T-helper 1 cell treated with Interleukin-12 subunit alpha and Interleukin-12 subunit beta and Interleukin-4 antibody, amounts not matched to agents 30 ng/mL and 1 ng/mL, for 36 hours (primary cell): ENCODE data around the gene SLC22A5. TPM values are rescaled to one million over a fixed set of nuclear protein-coding genes. Genes with fewer than 3 reads are reported as not detected.
"Not testable (repeated sequence)": the region's sequence is repeated elsewhere in the genome, so short reads cannot be mapped to it uniquely, and the experiment has no call there.

Experiments
- intact Hi-C: fragments of 100-400 bp; cut with micrococcal nuclease; formaldehyde crosslinking; loops from one replicate; pipeline ENCODE4 v1.15.1; 2024
- total RNA-seq: library from RNA; stranded (reverse); gene quantifications from 2 replicates; pipeline ENCODE4 v1.2.3, GENCODE V29; 2022

Gene SLC22A5
- total RNA-seq, 1 donor from 2014 or later, result 5.0 TPM

DNA sequence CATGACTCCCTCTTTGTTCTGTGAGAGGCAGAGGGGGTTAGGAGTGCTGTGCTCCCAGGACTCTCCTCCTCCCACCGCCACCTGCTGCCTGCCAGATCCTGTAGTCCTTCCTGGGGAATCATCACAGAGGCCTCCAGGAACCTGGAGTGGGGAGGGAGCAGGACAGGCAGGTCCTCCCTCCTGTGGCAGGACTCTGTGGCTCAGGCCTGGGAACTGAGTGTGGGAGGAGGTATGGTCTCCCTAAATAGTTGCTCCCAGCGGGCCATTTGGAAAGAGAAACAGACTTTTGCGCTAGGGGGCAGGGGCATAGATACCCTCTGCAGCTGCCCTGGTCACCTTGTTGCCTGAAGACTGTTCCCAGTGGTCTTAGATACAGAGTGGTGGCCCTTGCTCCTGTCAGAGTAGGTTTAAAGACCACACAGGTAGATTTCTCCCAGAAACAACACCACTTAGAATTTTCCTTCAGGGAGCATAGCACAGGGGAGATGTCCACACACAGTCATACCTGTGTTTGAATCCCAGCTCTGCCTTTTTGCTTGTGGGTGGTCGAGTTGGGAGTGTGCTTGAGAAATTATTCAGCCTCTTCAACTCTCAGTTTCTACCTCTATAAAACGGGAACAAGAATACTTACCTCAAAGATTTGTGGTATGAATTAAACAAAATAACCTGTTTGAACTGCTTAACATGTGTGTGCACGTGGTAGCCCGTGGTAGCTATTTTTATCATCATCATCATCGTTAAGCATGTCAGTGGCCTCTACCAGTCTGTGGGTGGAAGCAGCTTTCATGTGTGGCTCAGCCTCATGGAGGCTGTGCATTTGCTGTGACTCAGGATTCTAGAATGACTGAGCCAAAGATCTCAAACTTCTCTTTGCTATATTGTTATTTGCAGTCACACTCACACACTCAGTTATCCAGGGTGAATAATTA lies 55.8 kb downstream of the SLC22A5 start:
- intact Hi-C loops, result loop anchor here (1.0 to 10.0 kb wide), 6 partner anchors 41 to 1170 kb away; partner anchors contain the start of genes FNIP1 and IRF1

- intact Hi-C loops, result loop anchor here (1.0 to 10.0 kb wide), 8 partner anchors 15 to 1171 kb away; partner anchors contain the start of genes FNIP1 and IRF1
These were observed 56.5 kb downstream of the SLC22A5 start for GRCh38 chr5:132425975-132426524.

DNA sequence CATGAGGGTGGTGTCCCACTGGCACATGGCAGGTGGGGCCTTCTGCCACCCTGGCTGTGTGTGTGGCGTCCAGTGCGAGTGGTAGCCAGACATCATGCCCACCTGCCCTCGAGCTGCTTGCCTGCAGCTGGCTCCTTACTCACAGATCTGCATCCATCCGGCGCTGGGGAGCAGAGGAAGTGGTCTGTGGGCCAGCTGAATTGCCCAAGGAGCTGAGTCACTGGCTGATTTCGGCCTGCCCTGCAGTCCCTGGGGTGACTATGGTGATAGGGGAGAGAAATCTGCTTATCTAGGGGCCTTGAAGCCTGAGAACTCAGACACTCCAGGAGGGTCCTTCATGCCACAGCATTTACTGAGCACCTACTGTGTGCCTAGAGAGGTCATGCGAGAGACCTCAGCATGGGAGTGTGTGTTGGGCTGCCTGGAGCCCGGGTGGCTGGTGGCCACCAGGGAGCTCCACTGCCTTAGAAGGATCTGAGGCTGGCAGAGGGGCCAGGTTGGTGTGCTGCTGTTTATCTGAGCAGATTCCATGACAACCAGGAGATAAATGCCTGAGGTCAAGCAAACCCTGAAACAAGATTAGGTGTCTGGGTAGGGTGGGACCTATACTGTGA lies 57.1 kb downstream of the SLC22A5 start:
- intact Hi-C loops, result loop anchor here (1.0 to 10.0 kb wide), 7 partner anchors 7 to 1172 kb away; partner anchors contain the start of gene FNIP1

GRCh38 chr5:132427281-132428146 lies 58.0 kb downstream of the SLC22A5 start:
- intact Hi-C loops, result loop anchor here (1.0 to 10.0 kb wide), 7 partner anchors 8 to 1173 kb away; partner anchors contain the start of gene FNIP1

GRCh38 chr5:132428147-132428482 lies 58.6 kb downstream of the SLC22A5 start:
- intact Hi-C loops, result loop anchor here (5.0 to 10.0 kb wide), 2 partner anchors 631 to 1173 kb away; partner anchors contain the start of gene FNIP1

- intact Hi-C loops, result loop anchor here (5.0 to 10.0 kb wide), 2 partner anchors 631 to 1174 kb away; partner anchors contain the start of gene FNIP1
These were observed 59.3 kb downstream of the SLC22A5 start for GRCh38 chr5:132428484-132429462.

GRCh38 chr5:132429463-132430440 lies 60.2 kb downstream of the SLC22A5 start:
- intact Hi-C loops, result loop anchor here (5.0 to 10.0 kb wide), 2 partner anchors 632 to 1175 kb away; partner anchors contain the start of gene FNIP1

DNA sequence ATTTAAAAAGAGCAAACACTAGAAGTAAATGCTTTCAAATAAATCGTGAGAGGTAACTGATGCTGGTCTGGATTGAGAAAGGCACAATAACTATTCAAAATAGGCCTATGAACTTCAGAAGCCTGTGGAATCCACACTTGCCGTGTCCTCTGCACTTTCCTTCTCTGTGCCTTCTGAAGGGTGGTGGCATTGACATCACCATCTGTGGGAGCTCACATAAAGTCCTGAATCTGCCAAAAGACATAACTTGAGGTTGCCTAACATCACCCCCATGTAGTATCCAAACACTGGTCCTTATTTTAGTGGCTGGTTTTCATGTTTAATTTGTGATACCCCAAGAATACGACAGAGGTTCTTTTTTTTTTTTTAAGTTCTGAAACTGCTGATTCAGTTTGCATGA lies 61.2 kb downstream of the SLC22A5 start:
- intact Hi-C loops, result no loop called here

DNA sequence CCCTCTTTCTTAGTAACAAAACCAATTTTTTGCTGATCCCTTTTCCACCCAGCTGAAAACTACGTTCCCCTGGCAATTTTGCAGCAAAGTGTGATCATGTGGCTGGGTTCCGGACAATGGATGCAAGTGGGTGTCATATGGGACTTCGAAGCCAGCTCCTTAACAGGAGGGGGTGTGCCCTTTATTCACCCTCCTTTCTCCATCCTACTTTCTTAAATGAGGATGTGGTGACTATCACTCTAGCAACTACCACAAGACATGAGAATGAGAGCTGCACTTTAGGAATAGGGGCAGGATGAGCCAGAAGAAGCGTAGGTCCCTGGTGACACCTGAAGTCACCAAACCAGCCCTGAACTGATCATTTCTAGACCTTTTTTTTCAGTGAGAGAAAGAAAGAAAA lies 62.1 kb downstream of the SLC22A5 start:
- intact Hi-C loops, result no loop called here

DNA sequence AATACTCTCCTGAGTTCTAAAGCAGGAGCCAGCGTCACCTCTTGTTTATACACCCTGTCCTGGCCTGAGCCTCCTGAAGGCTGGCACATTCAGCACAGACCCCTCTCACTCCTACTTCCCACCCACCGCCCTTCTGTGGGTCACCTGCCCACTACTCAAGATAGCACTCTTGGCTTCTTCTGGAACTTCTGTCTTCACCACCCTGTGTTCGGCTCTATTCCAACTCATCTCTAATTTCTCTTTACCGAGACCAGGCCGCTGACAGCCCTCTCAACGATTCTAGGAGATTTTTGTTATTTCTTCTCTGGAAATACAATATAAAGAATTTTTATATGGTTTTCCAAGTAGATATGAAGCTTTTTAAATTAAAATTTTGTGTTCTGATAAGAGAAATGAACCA lies 63.6 kb downstream of the SLC22A5 start:
- intact Hi-C loops, result no loop called here

GRCh38 chr5:132434416-132435286 lies 65.1 kb downstream of the SLC22A5 start:
- intact Hi-C loops, result no loop called here

DNA sequence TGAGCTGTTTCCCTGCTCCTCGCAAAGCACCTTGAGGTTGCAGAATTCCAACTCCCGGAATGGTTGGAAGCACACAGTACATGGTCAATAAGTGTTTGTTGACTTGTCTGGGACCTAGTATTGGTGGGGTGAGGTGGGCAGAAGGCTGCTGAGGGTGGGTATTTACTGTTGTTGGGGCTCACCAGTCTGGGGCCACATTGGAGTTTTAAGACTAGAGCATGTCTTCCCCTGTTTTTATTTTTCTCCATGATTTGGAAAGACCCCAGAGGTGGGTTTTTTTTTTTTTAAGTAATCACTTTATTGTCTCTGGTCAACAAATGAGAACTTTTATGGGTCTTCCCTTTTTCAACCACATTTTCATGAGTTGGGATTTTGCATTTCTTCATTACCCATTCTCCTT lies 65.9 kb downstream of the SLC22A5 start:
- intact Hi-C loops, result no loop called here

DNA sequence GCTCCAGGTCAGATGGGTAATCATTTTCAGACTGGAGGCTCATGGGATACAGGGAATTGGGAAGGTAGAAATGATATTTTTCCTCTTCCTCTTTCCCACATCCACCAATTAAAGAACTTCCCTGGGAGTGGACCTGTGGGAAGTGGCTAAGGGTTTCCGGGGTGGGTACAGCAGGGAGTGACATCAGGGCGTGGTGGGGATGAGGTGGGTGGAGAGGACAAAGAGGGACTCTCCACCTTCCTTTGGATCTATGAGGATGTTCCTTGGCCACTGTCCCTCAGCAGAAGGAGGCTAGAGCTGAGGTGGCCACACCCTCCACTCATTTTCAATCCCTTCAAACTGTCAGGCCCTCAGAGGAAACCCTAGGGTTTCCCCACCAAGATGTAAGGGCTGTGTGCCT lies 66.4 kb downstream of the SLC22A5 start:
- intact Hi-C loops, result no loop called here

- intact Hi-C loops, result loop anchor here (1.0 kb wide), 5 partner anchors 9 to 36 kb away; no protein-coding TSS in a partner anchor
These were observed 67.4 kb downstream of the SLC22A5 start for GRCh38 chr5:132436936-132437335.

DNA sequence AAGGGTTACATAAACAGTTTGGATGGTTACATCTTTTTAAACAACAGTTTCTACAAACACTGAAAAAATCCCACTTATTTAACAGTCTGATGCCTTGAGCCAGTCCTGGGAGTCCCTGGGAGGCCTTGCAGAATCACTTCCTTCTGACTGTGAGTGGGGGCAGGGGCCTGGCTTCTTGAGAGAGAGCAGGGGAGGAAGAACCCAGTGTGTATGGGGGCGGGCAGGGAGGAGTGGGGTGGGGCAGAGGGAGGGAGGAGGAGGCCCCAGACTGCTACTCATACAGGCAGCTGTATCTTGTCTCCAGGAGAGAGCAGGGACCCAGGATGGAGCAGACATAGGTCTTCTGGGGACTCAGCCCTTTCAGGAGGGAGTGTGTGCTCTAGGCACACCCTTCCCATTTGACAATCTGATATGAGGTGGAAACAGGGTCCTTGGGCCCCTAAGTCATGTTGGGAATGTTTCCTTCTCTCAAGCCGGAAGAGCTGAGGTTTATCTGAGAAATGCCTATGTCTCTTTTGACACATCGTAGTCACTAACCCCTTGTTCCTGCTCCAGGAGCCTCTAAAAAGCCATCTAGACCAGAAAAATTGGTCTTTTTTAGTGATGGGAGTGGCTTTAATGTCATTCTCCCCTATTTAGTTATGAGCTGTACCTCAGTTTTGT lies 68.2 kb downstream of the SLC22A5 start:
- intact Hi-C loops, result loop anchor here (1.0 kb wide), 5 partner anchors 9 to 36 kb away; no protein-coding TSS in a partner anchor

DNA sequence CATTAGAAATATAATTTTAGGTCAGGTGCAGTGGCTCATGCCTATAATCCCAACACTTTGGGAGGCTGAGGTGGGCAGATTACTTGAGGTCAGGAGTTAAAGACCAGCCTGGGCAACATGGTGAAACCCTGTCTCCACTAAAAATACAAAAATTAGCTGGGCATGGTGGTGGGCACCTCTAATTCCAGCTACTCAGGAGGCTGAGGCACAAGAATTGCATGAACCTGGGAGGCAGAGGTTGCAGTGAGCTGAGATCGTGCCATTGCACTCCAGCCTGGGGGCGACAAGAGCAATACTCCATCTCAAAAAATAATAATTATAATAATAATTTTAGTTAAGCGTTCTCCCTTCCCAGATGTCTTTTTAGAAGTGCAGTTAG lies 68.7 kb downstream of the SLC22A5 start:
- intact Hi-C loops, result not testable (repeated sequence)

GRCh38 chr5:132438917-132439316 lies 69.4 kb downstream of the SLC22A5 start:
- intact Hi-C loops, result no loop called here
